CD4-positive, alpha-beta T cell treated with Interferon alpha-2 for 1 hour (primary cell): ENCODE results near the gene TTC39B.
"Not testable (repeated sequence)": the region's sequence is repeated elsewhere in the genome, so short reads cannot be mapped to it uniquely, and the experiment has no call there.

Experiments used
- DNase-seq, 2 donors: peaks; one replicate each; pipeline ENCODE4 v3.0.0-alpha.2; 2020 to 2022

The TTC39B gene

DNA sequence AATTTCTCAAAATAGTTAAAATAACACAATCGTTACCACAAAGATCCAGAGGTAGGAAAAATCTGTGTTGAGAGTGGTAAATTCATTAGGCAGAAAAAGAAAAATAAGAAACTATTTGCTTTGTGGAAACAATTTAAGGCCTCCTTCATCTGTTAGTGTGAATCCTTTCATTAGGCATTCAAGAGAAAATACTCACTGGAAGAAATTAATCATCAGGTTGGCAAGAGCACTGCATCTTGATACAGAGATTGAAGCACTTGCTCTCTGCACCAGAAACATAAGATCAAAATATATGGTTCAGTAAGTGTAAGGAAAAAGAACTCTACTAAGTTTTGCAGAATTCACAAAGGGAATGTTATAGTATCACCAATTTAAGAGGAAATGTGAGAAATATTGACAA lies 44.4 kb downstream of the TTC39B start:
- no peak for DNase-seq

DNA sequence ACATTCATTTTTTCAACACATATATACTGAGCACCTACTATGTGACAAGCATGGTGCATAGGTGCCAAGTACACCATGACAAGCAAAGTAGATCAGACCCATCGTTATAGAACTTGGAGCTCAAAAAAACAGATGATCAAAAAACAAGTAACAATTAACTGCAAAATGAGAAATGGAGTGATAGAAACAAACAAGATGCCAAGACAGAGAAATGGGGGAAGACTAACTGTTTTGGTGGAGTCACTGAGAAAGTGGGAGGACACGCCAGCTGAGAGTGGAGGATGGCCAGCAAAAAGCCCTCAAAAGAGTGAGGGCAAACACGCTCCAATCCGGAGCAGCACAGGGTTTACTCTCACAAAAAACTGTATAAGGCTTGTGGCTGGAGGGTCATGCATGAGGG lies 50.6 kb downstream of the TTC39B start:
- DNase-seq, result no peak

DNA sequence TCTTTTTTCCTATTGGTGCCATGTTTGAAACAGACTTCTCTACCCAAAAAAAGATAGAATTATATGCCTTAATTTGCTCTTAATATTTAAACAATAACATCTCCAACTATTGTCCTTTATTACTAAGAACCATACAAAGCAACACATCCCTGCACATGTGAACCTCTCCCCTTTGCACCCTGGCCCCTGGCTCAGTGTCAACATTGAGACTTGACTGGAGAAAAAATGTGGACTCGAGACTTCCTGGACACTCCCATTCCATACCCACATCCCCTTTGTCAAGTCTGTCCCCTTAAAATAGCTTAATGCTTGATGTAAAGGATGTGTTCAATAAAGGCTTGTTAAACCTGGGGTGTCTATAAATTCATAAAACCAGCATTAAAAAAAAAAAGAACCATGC lies 53.2 kb downstream of the TTC39B start:
- no peak for DNase-seq

DNA sequence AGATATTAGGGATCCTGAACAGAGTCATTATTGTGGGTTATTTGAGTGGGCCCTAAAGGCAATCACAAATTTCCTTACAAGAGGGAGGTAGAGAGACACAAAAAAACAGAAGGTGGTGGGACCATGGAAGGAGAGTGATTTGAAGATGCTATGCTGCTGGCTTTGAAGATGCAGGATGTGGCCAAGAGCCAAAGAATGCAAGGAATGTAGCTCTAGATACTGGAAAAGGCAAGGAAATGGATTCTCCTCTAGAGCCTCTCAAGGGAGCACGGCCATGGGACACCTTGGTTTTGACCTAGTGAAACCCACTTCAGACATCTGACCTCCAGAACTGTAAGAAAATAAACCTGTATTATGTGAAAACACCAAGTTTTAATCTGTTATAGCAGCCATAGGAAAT lies 53.8 kb downstream of the TTC39B start:
- DNase-seq, result no peak

DNA sequence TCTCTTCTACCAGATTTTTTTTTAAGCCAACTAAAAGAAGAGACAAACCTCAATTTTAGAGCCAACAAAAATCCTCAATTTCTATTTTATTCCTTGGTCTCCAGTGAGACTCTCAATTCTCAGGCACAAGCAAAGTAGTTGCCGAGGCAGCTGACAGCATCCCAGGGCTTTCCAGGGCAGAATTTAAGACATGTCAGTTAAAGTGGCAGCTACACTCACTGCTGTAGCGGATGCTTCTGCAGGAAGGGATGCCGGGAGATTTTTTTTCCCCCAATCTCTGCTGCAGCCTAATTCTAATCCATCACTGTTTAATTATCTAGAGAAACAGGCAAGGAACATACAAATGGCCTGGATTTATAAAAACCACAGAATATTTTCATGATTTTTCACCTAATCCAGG lies 57.0 kb downstream of the TTC39B start:
- no peak for DNase-seq

DNA sequence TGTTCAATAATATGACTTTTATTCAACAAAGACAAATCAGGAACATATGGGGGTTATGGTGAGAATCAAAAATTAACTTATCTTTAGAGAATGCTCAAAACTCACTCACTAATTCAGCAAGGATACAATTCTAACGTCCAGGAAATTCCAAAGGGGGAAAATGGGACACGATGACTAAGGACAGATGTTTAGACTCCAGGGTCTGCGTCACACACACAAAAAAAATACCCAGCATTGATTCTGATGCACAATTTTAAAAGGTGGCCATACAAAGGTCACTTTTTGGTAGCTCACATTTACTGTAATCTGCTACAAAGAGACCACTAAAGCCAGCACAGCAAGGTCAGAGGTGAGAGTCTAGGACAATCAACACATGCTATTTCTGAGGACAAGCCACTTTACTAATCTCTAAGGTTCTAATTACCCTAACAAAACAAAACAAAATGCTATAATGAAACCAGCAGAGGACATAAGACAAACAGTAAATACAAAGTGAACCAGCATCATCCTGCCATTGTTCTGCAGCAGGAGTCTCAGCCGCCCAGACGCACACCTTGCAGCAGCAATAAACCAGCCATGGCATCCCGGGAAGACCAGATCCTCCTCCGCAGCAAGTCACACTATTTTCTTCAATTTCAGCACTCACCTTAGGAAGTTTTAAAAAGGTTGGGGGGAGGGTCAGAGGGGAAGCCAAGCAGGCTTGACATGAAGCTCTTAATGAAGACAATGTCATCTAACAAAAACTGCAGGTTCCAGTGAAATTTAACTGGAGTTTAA lies 57.8 kb downstream of the TTC39B start:
- DNase-seq, result no peak

DNA sequence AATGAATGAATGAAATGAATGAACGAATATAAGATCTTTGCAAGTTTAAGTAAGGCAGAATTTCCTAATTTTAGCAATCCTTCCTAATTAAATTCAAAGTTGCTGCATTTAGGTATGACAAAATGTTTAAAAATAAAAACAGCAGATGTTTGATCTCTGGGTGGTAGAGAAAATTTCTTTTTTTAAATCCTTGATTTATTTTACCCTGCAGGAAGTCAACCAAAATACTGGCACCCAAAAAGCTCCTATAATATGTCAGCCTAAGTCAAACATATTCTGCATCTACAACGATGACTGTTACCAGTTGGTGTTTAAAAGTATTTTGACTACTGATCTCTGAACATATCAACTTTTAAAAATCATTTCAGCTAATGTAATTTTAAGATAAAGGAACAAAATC lies 58.4 kb downstream of the TTC39B start:
- DNase-seq, result no peak

DNA sequence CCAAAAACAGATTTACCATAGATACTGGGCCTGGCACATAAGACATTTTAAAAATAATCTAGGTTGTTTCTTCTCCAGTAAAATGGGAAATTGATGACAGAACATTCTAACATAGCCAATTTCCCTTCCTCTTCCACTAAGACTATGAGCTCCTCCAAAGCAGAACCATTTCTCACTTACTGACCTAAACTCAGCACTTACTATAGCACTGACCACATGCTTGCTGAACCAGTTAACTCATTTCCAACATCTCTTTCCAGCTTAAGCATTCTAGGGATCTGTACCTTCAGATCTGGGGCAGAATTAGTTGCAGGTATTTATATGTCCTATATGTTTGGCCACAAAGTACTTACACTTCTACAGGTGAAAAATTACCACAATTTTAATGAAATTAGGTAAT lies 58.9 kb downstream of the TTC39B start:
- DNase-seq, result no peak

DNA sequence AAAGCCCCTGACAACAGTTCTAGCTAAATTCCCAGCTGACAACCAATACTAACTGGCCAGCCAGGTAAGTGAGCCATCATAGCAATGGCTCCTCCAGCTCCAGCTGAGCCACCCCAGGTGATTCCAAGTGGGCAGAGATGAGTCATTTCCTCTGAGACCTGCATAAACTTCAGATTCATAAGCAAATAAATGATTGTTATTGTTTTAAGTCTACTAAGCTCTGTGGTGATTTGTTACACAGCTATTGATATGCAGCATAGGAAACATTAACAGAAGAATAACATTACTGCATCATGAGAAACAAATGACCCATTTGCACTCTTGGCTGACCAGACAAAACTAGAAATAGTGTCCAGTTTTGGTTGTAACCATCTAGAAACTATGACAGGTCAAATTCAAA lies 60.3 kb downstream of the TTC39B start:
- DNase-seq, result no peak

DNA sequence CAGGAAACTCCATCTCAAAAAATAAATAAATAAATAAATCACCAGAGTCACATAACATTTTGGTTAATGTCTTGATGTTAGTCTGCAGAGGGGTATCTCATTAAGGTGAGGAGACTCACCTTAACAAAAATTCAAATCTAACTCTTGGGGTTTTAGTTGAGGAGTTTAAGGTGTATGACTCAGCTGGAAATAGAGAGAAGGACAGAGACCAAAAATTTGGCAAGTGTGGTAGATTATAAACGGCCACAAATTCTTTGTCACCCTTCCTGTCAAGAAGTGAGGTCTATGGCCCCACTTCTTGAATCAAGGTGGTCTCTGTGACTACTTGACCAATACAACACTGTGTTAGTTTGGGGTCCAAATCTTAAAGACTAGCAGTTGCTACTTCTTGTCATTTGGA lies 60.8 kb downstream of the TTC39B start:
- no peak for DNase-seq

DNA sequence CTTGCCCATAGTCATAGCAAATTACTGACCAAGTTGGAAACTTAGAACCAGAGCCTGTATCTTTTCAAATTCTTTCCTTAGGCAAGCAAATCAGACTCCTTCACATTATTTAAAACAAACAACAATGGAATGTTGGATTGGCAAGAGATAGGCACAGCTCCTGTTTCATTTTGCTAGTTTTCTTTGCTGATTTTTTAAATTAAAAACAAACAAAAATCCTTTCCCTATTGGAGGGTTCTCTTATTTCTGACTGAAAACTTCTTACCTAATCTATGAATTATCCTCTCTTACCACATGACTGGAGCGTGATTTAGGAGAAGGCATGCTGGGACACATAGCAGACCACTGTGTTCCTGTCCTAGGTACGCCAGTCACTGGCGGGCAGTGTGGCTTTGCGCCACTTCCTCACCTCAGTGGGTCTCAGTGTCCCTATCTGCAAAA lies 63.0 kb downstream of the TTC39B start:
- DNase-seq, result no peak

DNA sequence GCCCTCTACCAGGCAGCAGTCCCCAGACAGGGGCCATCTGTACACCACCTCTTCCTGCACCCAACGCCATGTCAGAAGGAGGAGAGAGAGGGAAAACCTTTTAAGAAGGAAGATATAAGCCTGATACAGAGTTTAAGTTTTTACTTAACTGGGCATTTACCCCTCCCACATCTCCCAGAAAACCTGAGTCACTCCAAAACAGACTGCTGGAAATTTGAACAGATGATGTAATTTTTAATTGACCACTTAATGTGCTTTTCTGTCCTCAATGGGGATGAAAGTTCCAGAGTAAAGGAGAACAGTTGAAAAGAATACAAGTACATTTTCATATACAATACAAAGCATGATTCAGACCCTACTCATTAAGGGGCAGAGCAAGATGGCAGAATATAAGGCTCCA lies 63.9 kb downstream of the TTC39B start:
- no peak for DNase-seq

DNA sequence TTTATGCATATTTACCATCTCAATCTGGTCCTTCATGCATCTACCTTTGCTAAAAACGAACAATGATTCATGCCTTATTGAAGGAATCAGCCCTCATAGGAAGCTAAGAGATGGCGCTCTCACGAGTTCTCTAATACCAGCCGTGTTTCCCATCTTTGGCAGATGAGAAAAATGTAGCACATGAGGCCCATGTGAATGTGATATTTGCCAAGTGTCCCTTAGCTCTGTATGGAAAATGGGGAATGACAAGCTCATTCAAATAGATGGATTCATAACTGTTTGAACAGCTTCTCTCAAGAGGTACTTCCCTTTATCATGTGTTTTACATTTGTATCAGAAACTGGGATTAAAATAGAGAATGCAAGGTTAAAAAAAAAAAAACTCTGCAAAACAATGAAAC lies 66.1 kb downstream of the TTC39B start:
- no peak for DNase-seq

DNA sequence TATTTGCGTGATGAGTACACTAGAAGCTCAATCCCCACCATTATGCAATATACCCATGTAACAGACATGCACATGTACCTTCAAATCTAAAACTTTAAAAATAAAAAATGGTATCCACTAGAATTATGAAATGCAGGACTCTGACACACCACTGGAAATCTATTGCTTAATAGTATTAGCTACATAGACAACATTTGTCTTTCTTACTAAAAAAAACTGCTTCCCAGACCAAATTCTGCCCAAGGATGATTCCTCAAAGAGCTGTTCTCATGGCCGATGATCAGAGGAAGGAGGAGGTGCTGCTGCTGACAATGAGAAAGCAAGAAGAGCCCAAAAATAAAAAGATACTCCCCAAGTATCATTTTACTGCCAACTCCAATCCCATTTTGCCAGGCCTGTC lies 67.2 kb downstream of the TTC39B start:
- no peak for DNase-seq

DNA sequence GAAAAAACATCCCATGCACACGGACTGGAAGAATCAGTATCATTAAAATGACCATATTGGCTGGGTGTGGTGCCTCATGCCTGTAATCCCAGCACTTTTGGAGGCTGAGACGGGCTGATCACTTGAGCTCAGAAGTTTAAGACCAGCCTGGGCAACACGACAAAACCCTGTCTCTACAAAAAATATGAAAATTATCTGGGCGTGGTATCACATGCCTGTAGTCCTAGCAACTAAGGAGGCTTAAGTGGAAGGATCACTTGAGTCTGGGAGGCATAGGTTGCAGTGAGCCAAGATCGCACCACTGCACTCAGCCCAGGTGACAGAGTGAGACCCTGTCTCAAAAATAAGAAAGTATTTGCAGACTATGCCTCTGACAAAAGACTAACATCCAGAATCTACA lies 68.4 kb downstream of the TTC39B start:
- no peak for DNase-seq

DNA sequence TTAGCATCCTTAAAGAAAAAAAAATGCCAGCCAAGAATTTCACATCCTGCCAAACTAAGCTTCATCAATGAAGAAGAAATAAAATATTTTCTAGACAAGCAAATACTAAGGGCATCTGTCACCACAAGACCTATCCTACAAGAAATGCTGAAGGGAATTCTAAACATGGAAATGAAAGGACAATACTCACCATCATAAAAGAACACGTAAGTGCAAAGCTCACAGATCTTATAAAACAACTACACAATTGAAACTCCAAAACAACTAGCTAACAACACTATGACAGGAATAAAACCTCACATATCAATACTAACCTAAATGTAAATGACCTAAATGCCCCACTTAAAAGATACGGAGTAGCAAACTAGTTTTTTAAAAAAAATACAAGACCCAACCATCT lies 71.4 kb downstream of the TTC39B start:
- DNase-seq, result no peak

DNA sequence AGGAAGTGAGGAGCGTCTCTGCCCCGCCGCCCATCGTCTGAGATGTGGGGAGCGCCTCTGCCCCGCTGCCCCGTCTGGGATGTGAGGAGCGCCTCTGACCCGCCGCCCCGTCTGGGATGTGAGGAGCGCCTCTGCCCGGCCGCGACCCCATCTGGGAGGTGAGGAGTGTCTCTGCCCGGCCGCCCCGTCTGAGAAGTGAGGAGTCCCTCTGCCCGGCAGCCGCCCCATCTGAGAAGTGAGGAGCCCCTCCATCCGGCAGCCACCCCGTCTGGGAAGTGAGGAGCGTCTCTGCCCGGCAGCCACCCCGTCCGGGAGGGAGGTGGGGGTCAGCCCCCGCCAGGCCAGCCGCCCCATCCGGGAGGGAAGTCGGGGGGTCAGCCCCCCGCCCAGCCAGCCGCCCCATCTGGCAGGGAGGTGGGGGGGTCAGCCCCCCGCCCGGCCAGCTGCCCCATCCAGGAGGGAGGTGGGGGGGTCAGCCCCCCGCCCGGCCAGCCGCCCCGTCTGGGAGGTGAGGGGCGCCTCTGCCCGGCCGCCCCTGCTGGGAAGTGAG lies 73.0 kb downstream of the TTC39B start:
- not testable (repeated sequence) for DNase-seq

DNA sequence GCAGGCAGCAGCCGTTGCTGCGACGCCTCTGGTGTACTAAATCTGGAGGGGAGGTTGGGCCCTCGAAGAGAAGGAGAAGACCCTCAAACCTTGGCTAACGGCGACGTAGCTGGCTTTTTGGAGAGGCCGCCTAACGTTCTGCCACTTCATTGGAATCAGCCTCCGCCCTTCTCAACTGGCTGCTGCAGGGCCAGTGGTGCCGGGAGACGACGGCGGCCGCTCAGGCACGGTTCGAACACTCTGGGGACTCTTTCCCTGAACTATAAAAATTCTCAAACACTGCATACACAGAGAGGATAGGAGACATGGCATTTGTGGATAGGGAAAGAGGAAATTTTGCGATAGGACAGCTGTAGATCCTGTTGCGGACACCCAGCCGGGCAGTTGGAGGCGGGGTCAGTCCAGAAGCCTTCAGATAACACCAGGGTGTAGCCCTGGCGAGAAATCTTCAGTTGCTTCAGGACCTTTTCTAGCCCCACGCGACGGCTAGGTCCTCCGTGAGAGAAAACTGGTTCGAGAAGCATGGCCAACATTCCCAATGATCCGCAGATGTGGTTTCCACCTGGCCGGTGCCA lies 74.2 kb downstream of the TTC39B start:
- DNase-seq, result not testable (repeated sequence)

DNA sequence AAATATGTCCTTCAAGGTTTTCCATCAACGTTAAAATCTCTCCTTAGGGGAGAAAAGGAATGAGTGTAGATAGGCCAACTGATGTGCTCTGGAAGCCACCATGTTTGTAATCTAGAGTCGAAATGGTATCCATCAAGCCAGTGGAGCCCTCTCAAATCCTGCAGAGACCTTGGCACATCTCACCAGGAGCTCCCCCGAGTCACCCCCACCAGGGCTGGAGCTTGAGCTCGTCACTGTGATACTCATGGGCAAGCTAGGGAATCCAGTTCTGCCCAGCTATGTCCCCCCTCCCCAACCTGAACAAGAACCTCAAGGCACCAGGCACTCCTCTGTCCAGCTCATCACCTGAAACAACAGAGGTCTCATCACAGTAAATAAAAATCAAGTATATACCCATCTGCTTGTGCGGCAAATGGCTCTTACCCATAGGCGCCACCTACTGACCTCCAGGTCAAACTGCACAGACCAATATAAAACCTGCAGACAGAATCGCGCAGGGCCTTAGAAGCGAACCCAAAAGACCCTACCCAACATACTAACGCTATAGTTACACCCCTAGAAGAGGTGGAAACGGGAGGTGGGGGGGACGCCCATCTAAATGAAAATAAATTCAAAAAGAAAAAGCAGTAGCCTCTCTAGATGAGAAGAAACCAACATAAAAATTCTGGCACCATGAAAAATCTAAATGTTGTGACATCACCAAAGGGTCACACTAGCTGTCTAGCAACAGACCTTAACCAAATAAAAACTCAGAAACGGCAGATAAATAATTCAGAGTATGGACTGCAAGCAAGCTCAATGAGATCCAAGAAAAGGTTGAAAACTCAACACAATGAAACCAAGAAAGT lies 75.0 kb downstream of the TTC39B start:
- peak in 1 of 2 donors; percentile 6 for DNase-seq

DNA sequence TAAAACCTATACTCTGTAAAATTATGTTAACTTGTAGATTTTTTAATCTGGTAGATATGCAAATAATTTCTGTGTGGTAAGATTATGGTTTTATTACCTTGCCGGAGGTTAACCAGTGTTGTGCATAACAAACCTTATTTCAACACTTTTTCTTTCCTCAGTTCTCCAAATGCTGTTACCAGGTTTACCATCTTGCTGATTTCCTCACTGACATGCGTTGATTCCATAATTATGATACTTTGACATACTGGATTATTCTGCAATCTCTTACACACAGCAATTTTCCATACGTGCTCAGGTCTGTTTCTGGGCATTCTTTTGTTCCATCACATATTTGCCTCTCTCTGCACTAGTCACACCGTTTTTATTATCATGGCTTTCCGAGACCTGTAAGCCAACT lies 77.6 kb downstream of the TTC39B start:
- DNase-seq, result no peak

DNA sequence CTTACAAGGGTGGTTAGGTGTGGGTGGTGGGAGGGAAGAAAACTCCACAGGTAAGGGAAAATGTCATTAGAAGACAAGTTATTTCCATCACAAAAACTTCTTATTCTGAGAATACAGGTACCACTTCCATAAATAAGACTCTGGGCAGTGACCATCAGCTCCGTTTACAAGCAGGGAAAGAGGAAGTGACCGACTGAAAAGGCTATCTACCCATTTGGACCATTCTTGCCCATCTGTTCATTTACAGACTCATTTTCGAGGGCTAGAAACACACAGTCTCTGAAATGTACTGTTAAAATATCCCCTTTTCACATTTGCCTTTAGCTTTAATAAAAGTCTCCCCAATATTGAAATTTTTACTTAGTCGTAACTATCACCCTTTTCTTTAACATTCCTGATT lies 79.5 kb downstream of the TTC39B start:
- DNase-seq, result no peak

DNA sequence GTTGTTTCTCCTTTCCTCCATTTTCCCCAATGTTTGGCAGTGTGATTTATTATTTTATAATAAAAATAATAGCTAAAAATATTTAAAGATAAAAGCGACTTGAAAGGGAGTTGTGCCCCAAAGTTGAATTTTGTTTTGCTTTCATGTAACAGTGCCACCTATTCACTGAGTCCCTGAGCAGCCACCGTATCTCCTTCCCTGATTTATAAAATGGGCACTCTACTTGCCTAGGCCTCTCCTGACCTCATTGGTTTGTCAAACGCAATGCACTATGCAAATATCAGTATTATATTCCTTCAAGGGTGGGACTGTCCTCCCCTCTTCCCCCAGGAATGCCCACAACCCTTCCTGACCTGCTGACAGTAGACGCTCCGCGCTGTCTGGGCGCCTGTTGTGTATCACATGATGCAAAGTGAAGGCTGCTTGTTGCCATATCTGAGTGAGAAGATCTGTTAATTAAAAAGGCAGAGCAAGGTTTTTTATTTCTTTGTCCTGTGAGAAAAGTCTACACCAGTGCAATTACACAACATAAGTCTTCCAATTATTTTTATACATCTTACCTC lies 81.4 kb downstream of the TTC39B start:
- no peak for DNase-seq

DNA sequence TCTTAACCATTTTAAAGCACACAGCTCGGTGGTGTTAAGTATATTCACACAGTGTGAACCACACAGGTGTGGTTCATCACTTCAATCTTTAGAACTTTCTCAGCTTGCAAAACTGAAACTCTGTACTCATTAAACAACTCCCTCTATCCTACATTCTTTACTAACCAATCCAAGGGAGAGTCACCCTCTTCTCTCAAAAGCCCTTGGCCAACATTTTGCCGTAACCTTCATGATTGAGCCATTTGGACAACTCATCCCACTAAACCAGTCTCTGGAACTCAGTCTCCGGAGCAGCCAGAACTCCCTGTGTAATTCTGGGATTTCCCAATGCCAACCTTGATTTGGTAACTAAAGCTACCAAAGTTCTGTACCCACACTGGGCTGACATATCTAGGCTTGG lies 84.7 kb downstream of the TTC39B start:
- no peak for DNase-seq
